ENCODE measurements around the gene GAB2.
"Not testable (repeated sequence)": the region's sequence is repeated elsewhere in the genome, so short reads cannot be mapped to it uniquely, and the experiment has no call there.

Gene GAB2

GRCh38 chr11:78230161-78230877 is 187.3 kb downstream of the GAB2 start:
- Histone ChIP-seq H3K9ac (ENCODE audit: low read depth in 1 of 2, low read length in 2 of 2) (no peak overlapping the region), H3K27me3 (ENCODE audit: control insufficient read depth in 2 of 2, insufficient read depth in 2 of 2, low read length in 2 of 2) (no peaks in the 10 kb centered on the region), H3K36me3 (ENCODE audit: control insufficient read depth in 2 of 2, insufficient read depth in 2 of 2, low read length in 2 of 2) (peaks cover 2 to 5% of the 10 kb centered on the region in 2 donors), H3K4me1 (ENCODE audit: control insufficient read depth in 2 of 2, insufficient read depth in 2 of 2, low read length in 2 of 2) (no peaks in the 10 kb centered on the region), H3K27ac (ENCODE audit: low read depth in 2 of 2, low read length in 2 of 2) (no peak overlapping the region), H3K4me3 (ENCODE audit: low read length in 2 of 2) (no peak overlapping the region), H3K9me3 (ENCODE audit: control insufficient read depth in 2 of 2, low read length in 2 of 2) (no peaks in the 10 kb centered on the region)

GRCh38 chr11:78229106-78229505 is 188.5 kb downstream of the GAB2 start:
- H3K4me1 ChIP-seq (ENCODE audit: control insufficient read depth in 2 of 2, insufficient read depth in 2 of 2, low read length in 2 of 2): no peaks in the 10 kb centered on the region
- no peaks in the 10 kb centered on the region for H3K9me3 ChIP-seq (ENCODE audit: control insufficient read depth in 2 of 2, low read length in 2 of 2)
- no peak overlapping the region for H3K27ac ChIP-seq (ENCODE audit: low read depth in 2 of 2, low read length in 2 of 2)
- H3K9ac ChIP-seq (ENCODE audit: low read depth in 1 of 2, low read length in 2 of 2): no peak overlapping the region
- H3K36me3 ChIP-seq (ENCODE audit: control insufficient read depth in 2 of 2, insufficient read depth in 2 of 2, low read length in 2 of 2): peaks cover 11 to 17% of the 10 kb centered on the region in 2 donors
- H3K4me3 ChIP-seq (ENCODE audit: low read length in 2 of 2): no peak overlapping the region
- H3K27me3 ChIP-seq (ENCODE audit: control insufficient read depth in 2 of 2, insufficient read depth in 2 of 2, low read length in 2 of 2): no peaks in the 10 kb centered on the region

- no peaks in the 10 kb centered on the region for H3K27me3 ChIP-seq (ENCODE audit: control insufficient read depth in 2 of 2, insufficient read depth in 2 of 2, low read length in 2 of 2)
- H3K36me3 ChIP-seq (ENCODE audit: control insufficient read depth in 2 of 2, insufficient read depth in 2 of 2, low read length in 2 of 2): peaks cover 13 to 20% of the 10 kb centered on the region in 2 donors
- H3K9ac ChIP-seq (ENCODE audit: low read depth in 1 of 2, low read length in 2 of 2): no peak overlapping the region
- H3K27ac ChIP-seq (ENCODE audit: low read depth in 2 of 2, low read length in 2 of 2): no peak overlapping the region
- no peak overlapping the region for H3K4me3 ChIP-seq (ENCODE audit: low read length in 2 of 2)
- no peaks in the 10 kb centered on the region for H3K9me3 ChIP-seq (ENCODE audit: control insufficient read depth in 2 of 2, low read length in 2 of 2)
- H3K4me1 ChIP-seq (ENCODE audit: control insufficient read depth in 2 of 2, insufficient read depth in 2 of 2, low read length in 2 of 2): no peaks in the 10 kb centered on the region
These were observed 189.2 kb downstream of the GAB2 start for GRCh38 chr11:78228467-78228866.

GRCh38 chr11:78227921-78228320 is 189.7 kb downstream of the GAB2 start:
- Histone ChIP-seq H3K4me3 (ENCODE audit: low read length in 2 of 2) (no peak overlapping the region), H3K27ac (ENCODE audit: low read depth in 2 of 2, low read length in 2 of 2) (no peak overlapping the region), H3K9ac (ENCODE audit: low read depth in 1 of 2, low read length in 2 of 2) (no peak overlapping the region), H3K4me1 (ENCODE audit: control insufficient read depth in 2 of 2, insufficient read depth in 2 of 2, low read length in 2 of 2) (no peaks in the 10 kb centered on the region), H3K9me3 (ENCODE audit: control insufficient read depth in 2 of 2, low read length in 2 of 2) (no peaks in the 10 kb centered on the region), H3K36me3 (ENCODE audit: control insufficient read depth in 2 of 2, insufficient read depth in 2 of 2, low read length in 2 of 2) (peaks cover 19 to 25% of the 10 kb centered on the region in 2 donors), H3K27me3 (ENCODE audit: control insufficient read depth in 2 of 2, insufficient read depth in 2 of 2, low read length in 2 of 2) (no peaks in the 10 kb centered on the region)

GRCh38 chr11:78226684-78227680 is 190.6 kb downstream of the GAB2 start:
- H3K9me3 ChIP-seq (ENCODE audit: control insufficient read depth in 2 of 2, low read length in 2 of 2): no peaks in the 10 kb centered on the region
- H3K4me3 ChIP-seq (ENCODE audit: low read length in 2 of 2): no peak overlapping the region
- no peak overlapping the region for H3K9ac ChIP-seq (ENCODE audit: low read depth in 1 of 2, low read length in 2 of 2)
- no peaks in the 10 kb centered on the region for H3K27me3 ChIP-seq (ENCODE audit: control insufficient read depth in 2 of 2, insufficient read depth in 2 of 2, low read length in 2 of 2)
- peaks cover 25 to 29% of the 10 kb centered on the region in 2 donors for H3K36me3 ChIP-seq (ENCODE audit: control insufficient read depth in 2 of 2, insufficient read depth in 2 of 2, low read length in 2 of 2)
- no peak overlapping the region for H3K27ac ChIP-seq (ENCODE audit: low read depth in 2 of 2, low read length in 2 of 2)
- H3K4me1 ChIP-seq (ENCODE audit: control insufficient read depth in 2 of 2, insufficient read depth in 2 of 2, low read length in 2 of 2): no peaks in the 10 kb centered on the region

- H3K4me1 ChIP-seq (ENCODE audit: control insufficient read depth in 2 of 2, insufficient read depth in 2 of 2, low read length in 2 of 2): no peaks in the 10 kb centered on the region
- no peaks in the 10 kb centered on the region for H3K9me3 ChIP-seq (ENCODE audit: control insufficient read depth in 2 of 2, low read length in 2 of 2)
- H3K9ac ChIP-seq (ENCODE audit: low read depth in 1 of 2, low read length in 2 of 2): no peak overlapping the region
- peaks cover 43 to 48% of the 10 kb centered on the region in 2 donors for H3K36me3 ChIP-seq (ENCODE audit: control insufficient read depth in 2 of 2, insufficient read depth in 2 of 2, low read length in 2 of 2)
- H3K27ac ChIP-seq (ENCODE audit: low read depth in 2 of 2, low read length in 2 of 2): no peak overlapping the region
- H3K4me3 ChIP-seq (ENCODE audit: low read length in 2 of 2): no peak overlapping the region
- H3K27me3 ChIP-seq (ENCODE audit: control insufficient read depth in 2 of 2, insufficient read depth in 2 of 2, low read length in 2 of 2): no peaks in the 10 kb centered on the region
These were observed 192.7 kb downstream of the GAB2 start for GRCh38 chr11:78224906-78225420.

- no peaks in the 10 kb centered on the region for H3K27me3 ChIP-seq (ENCODE audit: control insufficient read depth in 2 of 2, insufficient read depth in 2 of 2, low read length in 2 of 2)
- no peak overlapping the region for H3K9ac ChIP-seq (ENCODE audit: low read depth in 1 of 2, low read length in 2 of 2)
- H3K36me3 ChIP-seq (ENCODE audit: control insufficient read depth in 2 of 2, insufficient read depth in 2 of 2, low read length in 2 of 2): peaks cover 46 to 52% of the 10 kb centered on the region in 2 donors
- H3K4me3 ChIP-seq (ENCODE audit: low read length in 2 of 2): no peak overlapping the region
- no peaks in the 10 kb centered on the region for H3K4me1 ChIP-seq (ENCODE audit: control insufficient read depth in 2 of 2, insufficient read depth in 2 of 2, low read length in 2 of 2)
- H3K9me3 ChIP-seq (ENCODE audit: control insufficient read depth in 2 of 2, low read length in 2 of 2): no peaks in the 10 kb centered on the region
- no peak overlapping the region for H3K27ac ChIP-seq (ENCODE audit: low read depth in 2 of 2, low read length in 2 of 2)
These were observed 193.1 kb downstream of the GAB2 start for GRCh38 chr11:78224506-78224905.

GRCh38 chr11:78223320-78223954 is 194.2 kb downstream of the GAB2 start:
- Histone ChIP-seq H3K27ac (ENCODE audit: low read depth in 2 of 2, low read length in 2 of 2) (no peak overlapping the region), H3K4me3 (ENCODE audit: low read length in 2 of 2) (no peak overlapping the region), H3K4me1 (ENCODE audit: control insufficient read depth in 2 of 2, insufficient read depth in 2 of 2, low read length in 2 of 2) (no peaks in the 10 kb centered on the region), H3K27me3 (ENCODE audit: control insufficient read depth in 2 of 2, insufficient read depth in 2 of 2, low read length in 2 of 2) (no peaks in the 10 kb centered on the region), H3K9ac (ENCODE audit: low read depth in 1 of 2, low read length in 2 of 2) (no peak overlapping the region), H3K36me3 (ENCODE audit: control insufficient read depth in 2 of 2, insufficient read depth in 2 of 2, low read length in 2 of 2) (peaks cover 56 to 58% of the 10 kb centered on the region in 2 donors), H3K9me3 (ENCODE audit: control insufficient read depth in 2 of 2, low read length in 2 of 2) (no peaks in the 10 kb centered on the region)

- peaks cover 61% of the 10 kb centered on the region in 2 donors for H3K36me3 ChIP-seq (ENCODE audit: control insufficient read depth in 2 of 2, insufficient read depth in 2 of 2, low read length in 2 of 2)
- H3K4me1 ChIP-seq (ENCODE audit: control insufficient read depth in 2 of 2, insufficient read depth in 2 of 2, low read length in 2 of 2); H3K9ac ChIP-seq (ENCODE audit: low read depth in 1 of 2, low read length in 2 of 2): not testable (repeated sequence)
These were observed 194.9 kb downstream of the GAB2 start for GRCh38 chr11:78222726-78223125.

More at GRCh38 chr11:78222726-78223125, 194.9 kb downstream of the GAB2 start:
- not testable (repeated sequence) for H3K27ac ChIP-seq (ENCODE audit: low read depth in 2 of 2, low read length in 2 of 2); H3K9me3 ChIP-seq (ENCODE audit: control insufficient read depth in 2 of 2, low read length in 2 of 2); H3K4me3 ChIP-seq (ENCODE audit: low read length in 2 of 2); H3K27me3 ChIP-seq (ENCODE audit: control insufficient read depth in 2 of 2, insufficient read depth in 2 of 2, low read length in 2 of 2)

Data from mucosa of rectum (tissue), 2 donors.